Osteocyte (in vitro differentiated cells): ENCODE measurements around the gene PHLPP1. TPM values are rescaled to one million over a fixed set of nuclear protein-coding genes. Genes with fewer than 3 reads are reported as not detected.

Experiments used
- DNase-seq: peaks from one replicate; pipeline ENCODE4 v3.0.0; 2021; ENCODE audit warnings: mixed read lengths; ENCODE audit not compliant: unreplicated experiment; ENCODE audit errors: extremely low spot score
- H3K27ac Mint-ChIP-seq: one replicate; pipeline ENCODE4 v1.8.0; 2021; ENCODE audit warnings: mild to moderate bottlenecking, mixed read lengths; ENCODE audit not compliant: unreplicated experiment
- H3K27me3 Mint-ChIP-seq: one replicate; pipeline ENCODE4 v1.8.0; 2021; ENCODE audit warnings: mixed read lengths; ENCODE audit not compliant: unreplicated experiment
- H3K36me3 Mint-ChIP-seq: one replicate; pipeline ENCODE4 v1.8.0; 2021; ENCODE audit warnings: mixed read lengths; ENCODE audit not compliant: unreplicated experiment
- H3K4me1 Mint-ChIP-seq: one replicate; pipeline ENCODE4 v1.8.0; 2021; ENCODE audit warnings: mixed read lengths; ENCODE audit not compliant: unreplicated experiment
- H3K4me3 Mint-ChIP-seq: one replicate; pipeline ENCODE4 v1.8.0; 2021; ENCODE audit warnings: mild to moderate bottlenecking, moderate library complexity, mixed read lengths; ENCODE audit not compliant: unreplicated experiment
- H3K9me3 Mint-ChIP-seq: one replicate; pipeline ENCODE4 v1.8.0; 2021; ENCODE audit warnings: mixed read lengths; ENCODE audit not compliant: unreplicated experiment
- total RNA-seq: library from RNA; stranded (reverse); gene quantifications from 2 replicates; pipeline ENCODE4 v1.2.1, GENCODE V29; 2021
- TF ChIP-seq, protein P1 (sequence below): fragments of 200-600 bp; sonication (generic); IDR thresholded peaks from 2 replicates; pipeline ENCODE4 v1.5.0; 2021; ENCODE audit warnings: antibody characterized with exemption, mild to moderate bottlenecking, moderate library complexity

PHLPP1 gene
- total RNA-seq, 1 donor from 2014 or later = 19.6 TPM

DNA sequence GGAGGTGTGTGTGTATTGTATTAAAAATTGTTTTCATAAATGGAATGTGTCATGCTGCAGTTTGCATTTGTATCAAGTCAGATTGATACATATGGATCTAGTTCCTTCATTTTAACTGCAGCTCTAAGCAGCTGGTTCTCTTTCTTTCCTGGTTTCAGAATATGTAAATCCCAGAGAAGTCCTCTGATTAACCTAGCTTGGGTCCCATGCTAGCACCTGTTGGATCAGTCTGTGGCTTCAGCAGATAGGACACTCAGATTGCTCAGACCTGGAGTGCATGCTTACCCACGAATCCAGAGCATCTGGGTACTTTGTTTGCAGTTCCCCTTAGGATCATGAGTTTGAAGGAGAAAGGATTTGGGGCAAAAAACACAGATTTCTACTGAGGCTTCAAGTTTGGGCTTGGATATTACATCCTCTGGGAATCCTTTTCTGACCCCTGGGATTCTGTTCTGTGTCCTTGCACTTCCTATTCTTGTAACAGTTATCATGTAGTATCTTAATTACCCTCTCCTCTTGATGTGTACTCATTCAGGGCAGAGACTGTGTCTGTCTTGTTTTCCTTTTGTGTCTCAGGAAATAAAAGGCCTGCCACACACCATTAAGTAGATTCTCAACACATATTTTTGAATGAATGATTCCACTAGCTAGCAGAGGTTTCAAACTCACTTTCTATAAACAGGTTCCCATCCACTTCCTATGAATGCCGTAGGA is 142.1 kb downstream of the PHLPP1 start:
- no peaks in the 10 kb centered on the region for H3K27me3 Mint-ChIP-seq
- DNase-seq = no peak
- TF ChIP-seq, protein P1, sequence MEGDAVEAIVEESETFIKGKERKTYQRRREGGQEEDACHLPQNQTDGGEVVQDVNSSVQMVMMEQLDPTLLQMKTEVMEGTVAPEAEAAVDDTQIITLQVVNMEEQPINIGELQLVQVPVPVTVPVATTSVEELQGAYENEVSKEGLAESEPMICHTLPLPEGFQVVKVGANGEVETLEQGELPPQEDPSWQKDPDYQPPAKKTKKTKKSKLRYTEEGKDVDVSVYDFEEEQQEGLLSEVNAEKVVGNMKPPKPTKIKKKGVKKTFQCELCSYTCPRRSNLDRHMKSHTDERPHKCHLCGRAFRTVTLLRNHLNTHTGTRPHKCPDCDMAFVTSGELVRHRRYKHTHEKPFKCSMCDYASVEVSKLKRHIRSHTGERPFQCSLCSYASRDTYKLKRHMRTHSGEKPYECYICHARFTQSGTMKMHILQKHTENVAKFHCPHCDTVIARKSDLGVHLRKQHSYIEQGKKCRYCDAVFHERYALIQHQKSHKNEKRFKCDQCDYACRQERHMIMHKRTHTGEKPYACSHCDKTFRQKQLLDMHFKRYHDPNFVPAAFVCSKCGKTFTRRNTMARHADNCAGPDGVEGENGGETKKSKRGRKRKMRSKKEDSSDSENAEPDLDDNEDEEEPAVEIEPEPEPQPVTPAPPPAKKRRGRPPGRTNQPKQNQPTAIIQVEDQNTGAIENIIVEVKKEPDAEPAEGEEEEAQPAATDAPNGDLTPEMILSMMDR = no peak
- peaks cover 21% of the 10 kb centered on the region for H3K4me1 Mint-ChIP-seq
- no peaks in the 10 kb centered on the region for H3K9me3 Mint-ChIP-seq
- H3K36me3 Mint-ChIP-seq = no peaks in the 10 kb centered on the region
- H3K27ac Mint-ChIP-seq = no peak overlapping the region
- no peak overlapping the region for H3K4me3 Mint-ChIP-seq

DNA sequence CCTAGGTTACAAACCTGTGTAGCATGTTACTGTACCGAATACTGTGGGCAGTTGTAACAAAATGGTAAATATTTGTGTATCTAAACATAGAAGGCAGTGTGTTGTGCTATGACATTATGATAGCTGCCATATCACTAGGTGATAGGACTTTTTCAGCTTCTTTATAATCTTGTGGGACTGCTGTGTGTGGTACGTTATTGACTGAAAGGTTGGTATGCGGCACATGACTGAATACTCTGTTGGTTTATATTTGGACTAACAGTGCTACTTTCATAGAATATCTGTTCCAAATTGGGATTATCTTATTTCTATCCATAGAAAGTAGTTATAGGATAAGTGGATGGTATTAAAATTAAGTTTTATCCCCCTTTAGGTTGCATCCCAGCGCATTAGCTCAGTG is 144.7 kb downstream of the PHLPP1 start:
- TF ChIP-seq, protein P1 = no peak

DNA sequence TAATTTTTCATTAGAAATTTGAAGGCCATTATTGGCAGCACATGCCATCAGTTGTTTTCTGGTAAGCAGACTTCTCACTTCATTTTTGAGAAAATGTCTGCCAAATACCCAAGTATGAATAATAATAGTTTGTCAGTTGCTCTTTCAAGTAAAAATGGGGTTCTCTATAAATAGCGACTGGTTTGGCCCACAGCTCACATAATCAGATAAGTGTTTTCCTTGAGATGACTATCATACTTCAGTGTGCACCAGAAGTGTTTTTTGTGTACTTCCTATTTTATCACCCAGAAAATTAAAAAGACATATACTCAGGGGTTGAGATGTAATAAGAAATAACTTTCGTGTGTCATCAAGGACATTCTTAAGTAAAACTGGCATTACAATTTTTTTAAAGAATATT is 147.1 kb downstream of the PHLPP1 start:
- peaks cover 21% of the 10 kb centered on the region for H3K4me1 Mint-ChIP-seq
- no peaks in the 10 kb centered on the region for H3K27me3 Mint-ChIP-seq
- DNase-seq = no peak
- H3K27ac Mint-ChIP-seq = no peak overlapping the region
- H3K4me3 Mint-ChIP-seq = no peak overlapping the region
- no peaks in the 10 kb centered on the region for H3K9me3 Mint-ChIP-seq
- TF ChIP-seq, protein P1 = no peak
- H3K36me3 Mint-ChIP-seq = no peaks in the 10 kb centered on the region

More for the DNA sequence above, 144.7 kb downstream of the PHLPP1 start:
- Mint-ChIP-seq H3K27ac (no peak overlapping the region), H3K9me3 (no peaks in the 10 kb centered on the region), H3K27me3 (no peaks in the 10 kb centered on the region), H3K4me3 (no peak overlapping the region), H3K36me3 (no peaks in the 10 kb centered on the region), H3K4me1 (peaks cover 12% of the 10 kb centered on the region)
- DNase-seq = no peak

DNA sequence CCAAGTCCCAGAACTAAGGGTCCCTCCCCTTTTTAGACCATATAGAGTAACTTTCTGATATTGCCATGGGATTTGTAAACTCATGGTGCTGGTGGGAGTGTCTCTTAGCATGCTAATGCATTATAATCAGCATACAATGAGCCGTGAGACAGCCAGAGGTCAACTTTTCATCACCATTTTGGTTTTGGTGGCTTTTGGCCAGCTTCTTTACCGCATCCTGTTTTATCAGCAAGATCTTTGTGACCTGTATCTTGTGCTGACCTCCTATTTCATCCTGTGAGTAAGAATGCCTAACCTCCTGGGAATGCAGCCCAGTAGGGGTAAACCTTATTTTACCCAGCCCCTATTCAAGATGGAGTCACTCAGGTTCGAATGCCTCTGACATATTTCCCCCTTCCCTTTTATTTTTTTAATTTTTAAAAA is 148.2 kb downstream of the PHLPP1 start:
- TF ChIP-seq, protein P1 = no peak

DNA sequence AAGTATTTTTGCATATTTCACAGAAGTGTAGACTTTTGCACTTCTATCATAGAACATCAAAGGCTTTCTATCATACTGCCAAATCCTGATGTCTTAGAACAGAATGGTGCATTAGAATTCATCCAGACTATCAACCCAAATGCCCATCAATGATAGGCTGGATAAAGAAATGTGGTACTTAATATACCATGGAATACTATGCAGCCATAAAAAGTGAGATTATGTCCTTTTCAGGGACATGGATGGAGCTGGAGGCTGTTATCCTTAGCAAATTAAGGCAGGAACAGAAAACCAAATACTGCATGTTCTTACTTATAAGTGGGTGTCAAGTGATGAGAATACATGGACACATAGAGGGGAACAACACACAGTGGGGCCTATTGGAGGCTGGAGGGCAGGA is 150.2 kb downstream of the PHLPP1 start:
- H3K4me3 Mint-ChIP-seq = no peak overlapping the region
- no peaks in the 10 kb centered on the region for H3K9me3 Mint-ChIP-seq
- DNase-seq = no peak
- H3K36me3 Mint-ChIP-seq = no peaks in the 10 kb centered on the region
- TF ChIP-seq, protein P1 = no peak
- no peaks in the 10 kb centered on the region for H3K27me3 Mint-ChIP-seq
- no peak overlapping the region for H3K27ac Mint-ChIP-seq
- peaks cover 27% of the 10 kb centered on the region for H3K4me1 Mint-ChIP-seq

More for the DNA sequence above, 148.2 kb downstream of the PHLPP1 start:
- Mint-ChIP-seq H3K4me1 (peaks cover 23% of the 10 kb centered on the region), H3K27me3 (no peaks in the 10 kb centered on the region), H3K9me3 (no peaks in the 10 kb centered on the region), H3K4me3 (no peak overlapping the region), H3K36me3 (no peaks in the 10 kb centered on the region), H3K27ac (no peak overlapping the region)
- no peak for DNase-seq
